HG03575 (cell line): ENCODE measurements around the gene AP5B1.

Source experiments
- ATAC-seq: cut with Tn5 transposase; IDR thresholded peaks from one replicate; pipeline ENCODE4 v1.9.1; 2021; ENCODE audit not compliant: unreplicated experiment, insufficient number of reproducible peaks, low FRiP score; ENCODE audit errors: extremely low read depth

The AP5B1 gene

DNA sequence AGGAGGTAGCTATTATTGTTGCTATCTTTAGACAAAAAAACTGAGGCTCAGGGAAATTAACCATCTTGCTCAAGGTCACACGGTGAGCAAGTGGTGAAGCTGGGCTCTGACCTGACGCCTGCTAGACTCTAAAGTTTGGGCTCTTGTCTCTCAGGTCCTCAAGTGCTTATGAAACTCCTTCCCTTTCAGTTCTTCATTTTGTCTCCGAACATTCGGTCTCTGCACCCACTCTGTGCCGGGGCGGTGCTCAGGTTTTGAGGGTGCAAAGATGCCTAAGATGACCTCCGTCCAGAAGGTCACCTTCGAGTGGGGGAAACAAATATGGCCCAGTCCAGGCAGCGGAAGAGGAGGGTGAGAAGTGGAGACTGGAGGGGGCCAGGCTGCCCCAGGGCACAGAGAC lies 22.1 kb upstream of the AP5B1 start:
- ATAC-seq, result no peak

DNA sequence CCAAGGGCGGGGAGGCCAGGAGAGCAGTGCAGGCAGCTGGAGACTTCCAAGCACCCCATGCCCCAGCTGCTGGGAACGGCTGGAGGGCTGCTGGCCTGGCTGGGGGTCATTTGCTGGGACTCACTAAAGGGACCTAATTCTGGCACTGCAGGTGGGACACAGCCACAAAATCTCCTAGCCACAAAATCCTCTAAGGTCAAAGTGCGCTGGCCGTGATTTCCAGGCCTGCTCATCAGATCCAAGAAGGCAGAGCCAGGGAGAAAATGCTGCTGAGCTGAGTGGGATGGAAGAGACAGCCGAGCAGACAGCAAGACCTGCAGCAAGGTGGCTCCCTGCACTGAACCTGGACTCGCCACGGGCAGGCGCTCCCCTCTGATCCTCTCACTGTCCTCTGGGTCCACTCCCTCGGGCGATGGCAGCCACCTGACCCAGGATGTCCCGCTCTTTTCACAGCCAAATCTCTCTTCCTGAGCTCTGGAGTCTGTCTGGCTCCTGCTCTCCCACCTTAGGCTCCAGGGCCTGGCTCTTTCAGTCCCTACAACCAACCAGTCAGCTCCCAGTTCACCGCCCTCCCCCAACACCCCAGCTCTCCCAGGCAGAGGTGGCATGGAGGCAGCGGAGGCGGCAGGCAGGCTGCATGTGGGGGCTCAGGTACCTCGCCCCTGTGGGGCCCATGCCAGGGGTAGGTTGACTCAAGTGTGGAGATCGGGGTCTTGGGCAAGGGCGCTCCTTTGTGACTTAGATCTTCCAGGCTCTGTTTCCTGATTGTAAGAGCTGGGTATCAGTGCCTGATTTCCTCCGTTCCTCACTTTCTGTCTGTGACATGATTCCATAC lies 20.6 kb upstream of the AP5B1 start:
- no peak for ATAC-seq

DNA sequence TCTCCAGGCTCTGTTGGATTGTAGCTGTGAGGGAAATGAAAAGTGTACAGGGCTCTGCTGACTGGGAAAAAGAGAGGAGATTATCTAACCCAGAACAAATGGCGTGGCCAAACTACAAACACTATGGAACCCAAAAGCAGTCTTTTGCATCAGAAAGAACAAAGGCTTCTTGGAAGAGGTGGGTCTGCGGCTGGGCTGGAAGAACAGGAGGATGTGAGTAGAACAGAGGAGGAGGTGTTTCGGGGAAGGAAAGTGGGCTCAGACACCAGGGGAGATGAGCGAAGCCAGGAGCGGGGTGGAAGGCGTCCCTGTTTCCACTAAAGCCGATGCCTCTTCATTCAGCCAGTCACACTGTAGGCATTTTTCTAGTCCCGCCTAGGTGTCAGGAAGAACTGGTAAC lies 18.1 kb upstream of the AP5B1 start:
- ATAC-seq, result no peak

DNA sequence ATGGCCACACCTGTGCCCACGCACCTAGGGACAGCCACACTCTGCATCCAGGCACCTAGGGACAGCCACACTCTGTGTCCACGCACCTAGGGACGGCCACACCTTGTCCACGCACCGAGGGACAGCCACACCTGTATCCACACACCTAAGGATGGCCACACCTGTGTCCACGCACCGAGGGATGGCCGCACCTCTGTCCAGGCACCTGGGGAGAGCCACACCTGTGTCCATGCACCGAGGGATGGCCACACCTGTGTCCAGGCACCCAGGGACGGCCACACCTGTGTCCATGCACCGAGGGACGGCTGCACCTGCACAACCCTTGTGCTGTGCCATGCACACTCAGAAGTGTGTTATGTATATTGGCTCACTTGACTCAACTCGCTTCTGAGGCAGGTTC lies 16.9 kb upstream of the AP5B1 start:
- ATAC-seq, result no peak

DNA sequence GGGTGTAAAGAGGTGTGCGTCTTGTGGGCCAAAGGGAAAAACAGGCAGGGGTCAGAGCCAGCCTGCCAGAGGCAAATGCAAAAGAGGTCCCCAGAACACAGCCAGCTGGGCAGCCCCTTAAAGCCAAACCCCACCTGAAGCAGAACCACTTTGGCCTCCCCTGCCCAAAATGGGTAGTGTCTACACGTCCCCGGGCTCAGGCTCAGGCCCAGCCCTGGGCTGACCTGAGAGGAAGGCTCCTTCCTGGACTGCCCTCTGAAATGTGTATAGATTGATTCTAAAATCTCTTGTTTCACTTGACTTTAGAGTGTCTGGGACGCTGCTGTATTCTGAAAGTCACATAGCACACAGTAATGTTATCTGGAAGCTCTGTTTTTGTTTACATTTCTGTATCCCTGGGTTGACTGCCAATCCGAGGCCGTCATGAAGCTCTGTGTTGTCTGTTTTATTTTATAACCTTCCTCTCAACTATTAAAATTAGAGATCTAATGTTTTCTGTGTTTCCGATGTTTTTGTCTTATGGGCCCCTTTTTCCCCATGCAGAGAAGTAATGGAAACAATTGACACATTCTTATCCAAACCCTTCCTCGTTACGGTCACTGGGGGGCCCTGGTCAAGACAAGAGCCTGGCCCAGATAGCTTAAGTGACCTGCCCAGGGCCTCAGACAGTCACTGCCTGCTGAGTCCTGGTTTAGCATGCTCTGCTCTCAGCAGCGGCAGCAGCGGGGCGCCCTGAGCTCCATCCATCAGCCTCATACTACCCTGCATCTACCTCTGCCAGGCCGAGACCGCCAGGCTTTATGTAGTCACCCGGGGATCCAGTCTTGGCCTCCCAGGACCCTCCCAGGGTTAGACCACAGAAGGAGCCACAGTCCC lies 16.2 kb upstream of the AP5B1 start:
- ATAC-seq, result no peak

DNA sequence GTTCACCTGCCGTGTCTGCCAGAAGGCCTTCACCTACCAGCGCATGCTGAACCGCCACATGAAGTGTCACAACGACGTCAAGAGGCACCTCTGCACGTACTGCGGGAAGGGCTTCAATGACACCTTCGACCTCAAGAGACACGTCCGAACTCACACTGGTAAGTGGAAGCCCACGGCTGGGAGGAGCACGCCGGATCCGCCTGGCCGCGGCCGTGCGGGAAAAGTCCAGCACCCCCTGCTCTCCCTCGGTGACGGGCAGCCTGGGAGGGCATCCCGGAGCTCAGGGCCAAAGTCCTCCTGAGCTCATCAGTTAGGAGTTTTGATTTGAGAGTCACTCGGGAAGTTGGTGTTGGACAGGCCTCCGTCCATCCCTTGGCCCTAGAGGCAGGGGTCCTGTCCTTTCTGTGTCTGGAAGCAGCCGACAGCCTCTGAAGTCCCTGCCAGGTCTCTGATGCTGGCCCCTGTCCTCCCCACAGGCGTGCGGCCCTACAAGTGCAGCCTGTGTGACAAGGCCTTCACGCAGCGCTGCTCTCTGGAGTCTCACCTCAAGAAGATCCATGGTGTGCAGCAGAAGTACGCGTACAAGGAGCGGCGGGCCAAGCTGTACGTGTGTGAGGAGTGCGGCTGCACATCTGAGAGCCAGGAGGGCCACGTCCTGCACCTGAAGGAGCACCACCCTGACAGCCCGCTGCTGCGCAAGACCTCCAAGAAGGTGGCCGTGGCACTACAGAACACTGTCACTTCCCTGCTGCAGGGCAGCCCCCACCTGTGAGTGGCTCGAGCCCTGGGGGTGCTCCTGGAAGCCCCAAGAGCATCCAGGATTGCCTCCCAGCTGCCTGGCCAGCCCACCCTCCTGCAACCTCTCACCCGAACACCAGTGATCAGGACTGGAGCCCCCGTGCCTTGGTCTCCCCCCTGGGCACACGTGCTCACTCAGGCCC lies 14.1 kb upstream of the AP5B1 start:
- no peak for ATAC-seq

DNA sequence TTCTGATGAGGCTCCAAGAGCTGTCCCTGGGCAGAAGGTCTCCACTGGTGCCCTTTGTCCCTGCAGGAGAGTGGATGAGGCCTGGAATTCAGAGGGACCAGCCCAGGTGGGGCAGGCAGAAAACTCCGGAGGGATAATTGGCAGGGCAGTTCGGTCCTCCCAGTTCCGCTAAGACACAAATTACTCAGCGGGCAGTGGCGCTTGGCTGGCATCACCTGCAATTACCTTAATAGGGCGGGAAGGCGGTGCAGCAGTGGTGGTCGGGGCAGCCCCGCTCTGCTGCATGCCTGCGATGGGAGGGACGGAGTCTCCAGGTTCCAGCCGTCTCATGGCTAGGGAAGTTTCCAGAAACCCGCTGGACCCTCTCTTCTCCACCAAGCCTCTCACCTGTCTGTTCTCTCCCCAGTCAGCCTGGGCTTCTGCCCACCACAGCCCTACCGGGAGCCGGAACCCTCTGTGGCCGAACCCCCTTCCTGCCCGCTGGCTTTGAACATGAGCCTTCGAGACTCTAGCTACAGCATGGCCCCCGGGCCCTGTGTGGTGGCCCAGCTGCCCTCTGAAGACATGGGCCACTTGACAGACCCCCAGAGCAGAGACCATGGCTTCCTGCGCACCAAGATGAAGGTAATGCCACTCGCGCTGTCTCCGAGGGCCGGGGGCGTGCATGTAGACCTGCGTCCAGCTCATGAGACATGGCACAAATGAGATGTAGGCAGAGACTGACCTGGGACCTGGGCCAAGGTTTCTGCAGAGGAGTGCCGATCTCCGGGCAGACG lies 13.0 kb upstream of the AP5B1 start:
- ATAC-seq, result no peak

DNA sequence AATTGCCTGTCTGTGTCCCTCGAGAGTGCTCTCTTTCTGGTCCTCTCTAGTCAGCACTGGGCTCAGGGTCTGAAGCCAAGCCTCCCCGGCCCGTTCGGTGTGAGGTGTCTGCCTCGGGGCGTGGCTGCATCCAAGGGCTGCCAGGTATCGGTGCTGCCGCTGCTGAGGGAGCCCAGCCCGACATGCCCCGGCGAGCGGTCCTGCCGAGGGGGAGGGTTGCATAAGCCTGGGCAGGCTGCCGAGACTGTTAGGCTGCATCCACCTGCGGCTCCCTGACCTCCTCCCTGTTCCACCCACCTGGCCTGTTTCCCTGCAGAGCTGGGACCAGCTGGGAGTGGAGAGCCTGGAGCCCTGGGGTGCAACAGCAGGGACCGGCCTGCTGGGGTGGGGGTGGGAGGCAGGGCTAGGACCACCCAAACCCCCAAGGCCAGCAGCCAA lies 12.4 kb upstream of the AP5B1 start:
- no peak for ATAC-seq

DNA sequence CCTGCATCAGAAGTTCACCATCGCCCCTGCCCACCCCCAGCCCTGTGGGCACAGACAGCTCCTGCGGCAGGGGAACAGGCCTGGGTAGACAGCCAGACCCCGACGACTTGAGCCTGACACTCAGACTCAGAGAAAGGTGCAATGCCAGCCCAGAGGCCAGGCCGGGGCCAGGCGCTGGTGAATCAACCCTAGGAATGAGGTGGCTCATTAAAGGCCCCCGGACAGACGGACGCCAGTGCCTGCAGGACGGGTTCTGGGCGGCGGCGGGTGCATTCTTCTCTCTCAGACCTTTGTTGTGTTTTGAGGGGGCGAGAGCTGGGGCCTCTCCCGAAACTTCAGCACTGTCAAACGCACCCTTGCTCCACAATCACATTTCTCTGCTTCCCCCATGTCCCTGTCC lies 11.7 kb upstream of the AP5B1 start:
- ATAC-seq, result no peak

DNA sequence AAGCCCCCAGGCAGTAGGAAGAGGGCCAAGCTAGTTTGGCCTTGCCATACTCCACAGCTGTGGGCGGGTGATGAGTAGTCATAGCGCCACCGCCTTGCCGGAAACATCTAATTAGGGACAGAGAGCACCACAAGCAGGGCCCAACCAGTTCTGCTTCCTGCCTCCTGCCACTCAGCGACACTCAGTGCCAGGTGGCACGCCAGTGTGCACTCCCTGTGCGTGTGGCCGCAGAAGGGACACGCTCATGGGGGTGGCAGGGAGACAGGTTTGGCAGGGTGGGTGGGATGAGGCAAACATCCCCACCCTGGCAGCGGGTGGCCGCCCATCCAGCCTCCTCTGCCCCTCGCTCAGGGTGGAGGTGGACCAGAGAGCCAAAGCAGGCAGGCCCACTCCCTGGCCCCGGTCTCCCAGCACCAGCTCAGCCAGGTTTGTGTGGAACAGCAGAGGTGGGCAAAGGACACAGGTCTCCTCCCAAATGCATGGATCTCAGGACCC lies 11.0 kb upstream of the AP5B1 start:
- ATAC-seq, result no peak

DNA sequence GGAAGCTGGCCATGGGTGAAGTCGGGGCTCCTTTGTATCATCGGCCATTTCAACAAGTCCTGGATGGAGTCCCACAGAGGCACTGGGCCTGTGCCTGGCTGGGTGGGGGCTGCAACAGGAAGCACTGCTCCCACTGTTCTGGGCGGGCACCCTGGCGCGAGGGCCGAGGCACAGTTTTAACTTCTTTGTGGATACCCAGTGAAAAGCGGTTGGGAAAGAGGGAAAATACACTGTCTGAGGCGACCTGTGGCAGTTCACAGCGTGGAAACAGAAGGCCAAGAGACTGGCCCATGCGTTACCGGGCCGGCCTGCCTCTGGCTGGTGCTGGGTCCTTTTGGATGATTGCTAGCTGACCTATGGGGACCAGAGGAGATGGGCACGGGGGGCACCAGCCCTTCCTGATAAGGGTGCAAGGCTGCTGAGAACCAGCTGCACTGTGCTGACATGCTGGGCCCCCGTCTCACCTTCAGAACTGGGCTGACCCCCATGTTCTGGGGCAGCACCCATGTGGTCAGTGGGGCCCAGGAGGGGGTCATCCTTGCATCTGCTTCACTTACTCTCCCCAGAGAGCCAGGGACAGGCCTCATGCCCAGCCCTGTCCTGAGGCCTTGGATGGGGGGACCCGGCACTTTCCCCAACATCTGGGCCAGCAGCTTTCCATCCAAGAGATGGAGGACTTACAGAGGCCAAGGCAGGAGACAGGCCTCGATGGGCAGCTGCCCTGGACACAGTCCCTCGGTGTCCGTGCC lies 10.3 kb upstream of the AP5B1 start:
- ATAC-seq, result no peak

DNA sequence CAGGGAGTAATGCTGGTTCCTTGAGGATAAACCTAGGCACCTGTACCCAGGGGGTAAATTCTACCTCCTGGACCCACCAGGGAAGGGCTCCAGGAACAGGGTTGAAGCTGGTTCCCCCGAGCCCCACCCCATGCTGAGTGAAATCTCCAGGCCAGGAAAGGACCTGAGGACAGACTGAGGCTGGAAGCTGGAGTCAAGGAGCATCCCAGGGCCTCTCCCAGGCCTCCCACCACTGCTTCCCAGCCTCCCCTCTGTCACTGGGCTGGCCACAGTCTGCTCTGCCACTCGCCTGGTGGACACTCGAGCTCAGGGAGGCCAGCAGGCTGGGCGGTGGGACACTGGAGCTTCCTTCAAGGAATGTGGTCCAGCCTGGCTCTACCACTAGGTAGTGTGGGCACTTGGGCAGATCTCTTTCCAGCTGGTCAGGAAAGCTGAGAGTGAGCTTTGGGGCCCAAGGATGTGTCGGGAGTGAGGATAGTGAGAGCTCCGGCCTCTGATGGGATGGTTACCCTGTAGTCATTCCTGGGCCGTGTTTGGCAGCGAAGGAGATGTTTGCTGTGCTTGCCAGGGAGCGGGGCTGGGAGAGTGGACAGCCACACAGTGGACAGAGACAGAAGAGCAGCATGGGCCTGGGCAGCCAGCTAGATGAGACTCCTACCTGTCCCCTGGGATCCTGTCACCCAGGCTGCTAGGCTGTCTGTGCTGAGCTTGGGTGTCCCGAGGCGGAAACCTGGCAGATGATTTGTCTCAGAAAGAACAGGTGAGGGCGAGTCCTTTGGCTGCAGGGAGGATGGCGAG lies 9.5 kb upstream of the AP5B1 start:
- ATAC-seq, result no peak

DNA sequence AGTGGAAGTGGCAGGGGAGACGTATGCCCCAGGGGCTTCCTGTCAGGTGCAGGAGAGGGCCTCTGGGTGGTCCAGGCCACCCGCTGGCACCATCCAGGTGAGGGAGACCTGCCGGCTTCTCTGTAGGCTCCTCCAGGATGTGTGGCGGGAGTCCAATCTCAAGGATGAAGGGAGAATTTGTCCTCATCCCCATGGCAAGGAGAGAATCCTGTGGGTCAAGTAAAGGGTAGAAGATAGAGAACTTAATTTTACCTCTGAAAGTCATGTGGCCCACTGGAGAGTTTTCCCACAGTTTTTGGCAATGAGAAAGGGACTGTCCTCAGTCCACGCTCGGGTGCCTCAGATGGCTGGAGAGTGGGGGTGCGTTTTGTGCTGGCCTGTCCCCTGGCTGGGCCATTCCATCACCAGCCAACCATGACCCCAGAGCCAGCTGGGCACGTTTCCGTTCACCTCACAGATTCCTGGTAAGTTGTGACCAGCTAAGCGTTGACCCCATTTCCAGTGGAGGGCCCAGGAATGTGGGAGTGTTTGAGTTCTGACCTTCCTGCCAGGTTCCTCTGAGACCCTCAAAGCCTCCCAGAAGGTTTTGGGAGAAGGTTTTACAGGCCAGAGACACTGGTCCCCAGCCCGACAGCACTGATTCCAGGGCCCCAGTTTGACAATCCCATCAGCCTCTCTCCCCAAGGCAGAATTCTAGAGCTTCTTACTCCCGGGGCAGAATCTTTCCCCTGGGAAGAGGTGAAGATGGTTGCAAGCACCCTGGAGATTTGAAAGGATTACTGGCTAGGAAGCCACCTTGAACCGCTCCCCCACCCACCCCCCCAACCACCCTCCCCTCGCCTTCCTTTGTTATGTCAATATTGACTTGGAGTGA lies 8.7 kb upstream of the AP5B1 start:
- ATAC-seq, result no peak

DNA sequence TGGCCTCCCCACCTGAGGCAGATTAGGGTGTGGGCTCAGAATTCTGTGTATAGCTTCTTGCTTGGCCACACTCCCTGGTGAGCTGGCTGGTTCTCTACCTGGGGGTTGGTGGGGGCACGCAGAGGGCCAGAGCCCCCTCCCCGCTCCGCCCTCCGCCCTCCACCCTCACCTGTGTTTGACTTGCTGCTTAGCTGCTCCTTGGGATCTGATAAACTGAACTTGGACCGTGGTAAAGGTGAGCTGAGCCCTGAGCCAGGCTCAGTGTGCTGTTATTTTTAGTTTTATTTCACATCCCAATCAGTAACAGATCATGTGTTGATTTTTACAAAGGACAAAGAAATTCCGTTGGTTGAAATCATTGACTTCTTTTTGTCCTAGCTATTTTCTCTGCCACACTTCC lies 8.0 kb upstream of the AP5B1 start:
- ATAC-seq, result no peak

DNA sequence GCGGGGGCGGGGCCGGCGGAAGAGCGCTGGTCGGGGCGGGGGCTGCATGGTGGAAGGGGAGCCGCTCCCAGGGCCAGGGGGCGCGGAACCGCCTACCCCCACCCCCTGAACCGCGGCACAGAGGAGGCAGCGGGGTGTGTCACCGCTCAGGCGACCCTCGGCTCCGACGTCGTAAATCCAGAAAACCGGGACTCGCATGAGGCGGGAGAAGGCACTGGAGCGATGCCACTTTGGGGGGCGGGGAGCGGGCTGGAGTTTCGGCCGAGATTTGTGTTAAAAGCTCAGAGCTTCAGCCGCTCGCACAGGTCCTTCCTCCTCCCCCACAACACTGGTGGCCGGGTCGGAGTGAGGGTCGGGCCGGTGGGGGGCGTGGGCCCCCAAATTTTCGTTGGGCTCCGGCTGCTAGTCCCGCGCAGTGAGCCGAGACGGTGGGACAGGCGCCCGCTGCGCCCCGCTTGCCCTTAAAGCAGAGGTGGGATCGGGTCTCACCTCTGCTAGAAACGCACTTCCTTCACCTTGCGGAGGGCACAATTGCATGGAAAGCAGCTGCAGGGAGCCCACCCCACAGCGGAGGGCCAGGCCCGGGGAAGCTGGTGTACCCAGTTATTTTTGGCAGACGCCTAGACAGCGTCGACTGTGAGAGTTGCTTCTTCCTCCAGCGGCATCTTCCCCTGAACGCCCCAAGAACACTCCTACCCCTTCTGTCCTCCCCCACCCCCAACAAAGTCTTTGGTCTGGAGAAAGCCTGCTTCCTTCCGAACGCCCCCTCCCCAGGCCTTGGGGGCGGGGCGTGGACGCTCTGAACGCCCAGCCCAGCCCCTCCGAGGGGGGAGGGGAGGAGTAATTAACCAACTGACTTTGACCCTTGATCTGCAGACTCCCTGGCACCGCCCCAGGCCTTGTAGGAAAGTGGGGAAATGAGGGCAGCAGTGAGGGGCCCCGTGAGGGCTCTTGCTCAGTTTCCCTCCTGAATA lies 7.2 kb upstream of the AP5B1 start:
- ATAC-seq, result no peak
